K562 (cell line): ENCODE results near the gene NKAPL. TPM values are rescaled to one million over a fixed set of nuclear protein-coding genes. Genes with fewer than 3 reads are reported as not detected.

Experiments
- ARID2 ChIP-seq: fragments of 450-650 bp; IDR thresholded peaks from 2 replicates; pipeline ENCODE4 v1.6.1; 2017; ENCODE audit warnings: antibody characterized with exemption, mild to moderate bottlenecking
- BCOR ChIP-seq: fragments of 450-650 bp; IDR thresholded peaks from 2 replicates; pipeline ENCODE4 v1.6.1; 2016
- CGGBP1 ChIP-seq: fragments of 250-450 bp; sonication (Bioruptor Pico); IDR thresholded peaks from 2 replicates; pipeline ENCODE4 v1.9.0; 2021; ENCODE audit warnings: mild to moderate bottlenecking
- CREM ChIP-seq: IDR thresholded peaks from 2 replicates; pipeline ENCODE4 v1.6.1; 2014; ENCODE audit warnings: antibody characterized with exemption, low read depth
- DACH1 ChIP-seq: fragments of 450-650 bp; IDR thresholded peaks from 2 replicates; pipeline ENCODE4 v1.6.1; 2018; ENCODE audit not compliant: partially characterized antibody
- ETS2 ChIP-seq: IDR thresholded peaks from 2 replicates; pipeline ENCODE4 v1.6.1; 2016; ENCODE audit warnings: borderline replicate concordance, missing genetic modification characterization, mild to moderate bottlenecking, moderate library complexity, missing compliant biosample characterization; ENCODE audit not compliant: poor library complexity, severe bottlenecking
- HDGF ChIP-seq: fragments of 450-650 bp; IDR thresholded peaks from 2 replicates; pipeline ENCODE4 v1.6.1; 2016
- IRF1 ChIP-seq: sonication (generic); formaldehyde crosslinking; IDR thresholded peaks from 2 replicates; pipeline ENCODE4 v1.8.0; 2022; ENCODE audit warnings: missing genetic modification reagents, mild to moderate bottlenecking, borderline replicate concordance
- MLLT1 ChIP-seq, 2 experiments: fragments of 450-650 bp; IDR thresholded peaks; 2 replicates each; pipeline ENCODE4 v1.6.1; 2016
- NFIX ChIP-seq: fragments of 250-450 bp; sonication (Bioruptor Pico); IDR thresholded peaks from 2 replicates; pipeline ENCODE4 v1.4.0; 2020; ENCODE audit warnings: low read depth, mild to moderate bottlenecking, moderate library complexity
- PHB ChIP-seq: fragments of 250-450 bp; sonication (Bioruptor Pico); IDR thresholded peaks from 2 replicates; pipeline ENCODE4 v1.5.0; 2021
- RFX5 ChIP-seq: IDR thresholded peaks from 2 replicates; pipeline ENCODE4 v1.6.1; 2011; ENCODE audit warnings: low read depth, mild to moderate bottlenecking, improper control_type of control experiment, low read length
- ZBED1 ChIP-seq: IDR thresholded peaks from 2 replicates; pipeline ENCODE4 v1.6.1; 2014
- ZBTB17 ChIP-seq: fragments of 450-650 bp; formaldehyde crosslinking; IDR thresholded peaks from 2 replicates; pipeline ENCODE4 v1.4.0; 2020; ENCODE audit warnings: mild to moderate bottlenecking
- ZC3H8 ChIP-seq: fragments of 450-650 bp; IDR thresholded peaks from 2 replicates; pipeline ENCODE4 v1.6.1; 2017
- ZKSCAN3 ChIP-seq: fragments of 250-450 bp; sonication (Bioruptor Pico); IDR thresholded peaks from 2 replicates; pipeline ENCODE4 v1.4.0; 2020
- ZNF133 ChIP-seq: fragments of 250-450 bp; sonication (Bioruptor Pico); IDR thresholded peaks from 2 replicates; pipeline ENCODE4 v1.4.0; 2020; ENCODE audit warnings: mild to moderate bottlenecking
- ZNF586 ChIP-seq: fragments of 450-650 bp; formaldehyde crosslinking; conservative IDR thresholded peaks from 2 replicates; pipeline ENCODE4 v1.4.0; 2020; ENCODE audit warnings: mild to moderate bottlenecking, moderate library complexity
- polyA plus RNA-seq, 8 experiments: library from polyadenylated mRNA; depleted of rRNA in 4 of 8; stranded (reverse) in 5 of 8; unstranded in 3 of 8; fragments of >200 nt; fragmentation: Nextera tagmentation in 2 of 8; fragmentation: Illumina TruSeq in 1 of 8; extraction: Ambion mirVana in 2 of 8; extraction: Trizol in 1 of 8; gene quantifications; 2 replicates each; pipeline versions ENCODE4 v1.2.1 to v1.2.3, GENCODE V29; 2011 to 2014; ENCODE audit warnings: inconsistent platforms in 1 of 8, missing spikeins in 1 of 8
- total RNA-seq, 7 experiments: library from RNA; depleted of rRNA in 6 of 7; stranded (reverse); fragments of >200 nt in 6 of 7; fragmentation: Illumina TruSeq in 2 of 7; extraction: Trizol in 2 of 7; gene quantifications; 2 replicates each; pipeline versions ENCODE4 v1.2.1 to v1.2.3, GENCODE V29; 2011 to 2021; ENCODE audit warnings: low replicate concordance in 1 of 7
- TF ChIP-seq, protein P1 (sequence below): sonication (generic); formaldehyde crosslinking; IDR thresholded peaks from 2 replicates; pipeline ENCODE4 v1.8.0; 2023; ENCODE audit warnings: mild to moderate bottlenecking, missing genetic modification reagents
- TF ChIP-seq, protein P2 (sequence below), 2 experiments: fragments of 450-650 bp in 1 of 2; IDR thresholded peaks; 2 replicates each; pipeline ENCODE4 v1.6.1; 2011 to 2017; ENCODE audit warnings: low read depth in 2 of 2, antibody characterized with exemption in 1 of 2, borderline replicate concordance in 1 of 2, low read length in 1 of 2, mild to moderate bottlenecking in 1 of 2, mixed read lengths in 1 of 2; ENCODE audit not compliant: control insufficient read depth in 1 of 2
- TF ChIP-seq, protein P3 (sequence below): fragments of 450-650 bp; IDR thresholded peaks from 2 replicates; pipeline ENCODE4 v1.6.1; 2018; ENCODE audit warnings: mild to moderate bottlenecking, low read depth; ENCODE audit not compliant: partially characterized antibody

Gene NKAPL
- total and polyA plus RNA-seq, 9 of the 15 experiments (the other 6 are each of a cell fraction or from before 2014, with no cell fraction given), result not detected

DNA sequence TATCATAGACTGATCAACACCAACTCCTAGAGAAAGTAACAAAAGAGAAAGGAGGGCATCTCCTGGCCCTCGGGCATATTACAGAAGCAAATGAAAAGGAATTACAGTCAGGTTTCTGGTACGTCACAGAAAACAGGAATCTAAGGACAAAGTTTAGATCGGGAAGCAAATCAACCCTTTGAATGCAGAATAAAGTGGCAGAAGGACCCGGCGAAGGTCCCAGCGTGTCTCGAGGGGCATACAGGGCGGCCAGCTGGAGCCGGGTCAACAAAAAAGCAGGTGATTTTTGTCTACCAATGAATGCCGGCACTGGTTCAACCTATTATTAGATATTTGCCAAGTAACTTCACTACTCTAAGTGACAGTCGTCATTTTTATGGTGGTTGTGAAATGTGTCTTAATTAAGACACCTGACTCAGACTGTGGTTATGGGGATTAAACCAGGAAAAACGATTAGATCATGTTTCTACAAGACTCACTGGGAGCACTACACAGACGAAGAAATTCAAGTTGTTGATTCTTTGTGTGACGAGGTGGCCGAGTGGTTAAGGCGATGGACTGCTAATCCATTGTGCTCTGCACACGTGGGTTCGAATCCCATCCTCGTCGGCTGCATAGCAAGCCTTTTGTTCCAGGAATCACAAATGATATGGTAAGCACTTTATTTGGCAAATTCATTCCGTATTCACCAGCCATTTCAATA is 46.4 kb upstream of the NKAPL start (continued):
- no peak for TF ChIP-seq NFIX (CRISPR knock-in tag)
- TF ChIP-seq CGGBP1 (CRISPR knock-in tag), result 0 out of 2 replicates have a peak, but pooled peaks have one; percentile 31
- TF ChIP-seq ZBTB17 (CRISPR knock-in tag), result peak; percentile 93
- TF ChIP-seq ETS2 (tag), result no peak
- TF ChIP-seq PHB (CRISPR knock-in tag), result no peak
- TF ChIP-seq, protein P1, sequence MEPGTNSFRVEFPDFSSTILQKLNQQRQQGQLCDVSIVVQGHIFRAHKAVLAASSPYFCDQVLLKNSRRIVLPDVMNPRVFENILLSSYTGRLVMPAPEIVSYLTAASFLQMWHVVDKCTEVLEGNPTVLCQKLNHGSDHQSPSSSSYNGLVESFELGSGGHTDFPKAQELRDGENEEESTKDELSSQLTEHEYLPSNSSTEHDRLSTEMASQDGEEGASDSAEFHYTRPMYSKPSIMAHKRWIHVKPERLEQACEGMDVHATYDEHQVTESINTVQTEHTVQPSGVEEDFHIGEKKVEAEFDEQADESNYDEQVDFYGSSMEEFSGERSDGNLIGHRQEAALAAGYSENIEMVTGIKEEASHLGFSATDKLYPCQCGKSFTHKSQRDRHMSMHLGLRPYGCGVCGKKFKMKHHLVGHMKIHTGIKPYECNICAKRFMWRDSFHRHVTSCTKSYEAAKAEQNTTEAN (CRISPR knock-in tag), result no peak; the same call in 1 of the 2 replicates
- no peak for TF ChIP-seq ARID2
- no peak for TF ChIP-seq ZC3H8
- TF ChIP-seq IRF1 (CRISPR knock-in tag), result no peak; the same call in 1 of the 2 replicates
- TF ChIP-seq, protein P2, sequence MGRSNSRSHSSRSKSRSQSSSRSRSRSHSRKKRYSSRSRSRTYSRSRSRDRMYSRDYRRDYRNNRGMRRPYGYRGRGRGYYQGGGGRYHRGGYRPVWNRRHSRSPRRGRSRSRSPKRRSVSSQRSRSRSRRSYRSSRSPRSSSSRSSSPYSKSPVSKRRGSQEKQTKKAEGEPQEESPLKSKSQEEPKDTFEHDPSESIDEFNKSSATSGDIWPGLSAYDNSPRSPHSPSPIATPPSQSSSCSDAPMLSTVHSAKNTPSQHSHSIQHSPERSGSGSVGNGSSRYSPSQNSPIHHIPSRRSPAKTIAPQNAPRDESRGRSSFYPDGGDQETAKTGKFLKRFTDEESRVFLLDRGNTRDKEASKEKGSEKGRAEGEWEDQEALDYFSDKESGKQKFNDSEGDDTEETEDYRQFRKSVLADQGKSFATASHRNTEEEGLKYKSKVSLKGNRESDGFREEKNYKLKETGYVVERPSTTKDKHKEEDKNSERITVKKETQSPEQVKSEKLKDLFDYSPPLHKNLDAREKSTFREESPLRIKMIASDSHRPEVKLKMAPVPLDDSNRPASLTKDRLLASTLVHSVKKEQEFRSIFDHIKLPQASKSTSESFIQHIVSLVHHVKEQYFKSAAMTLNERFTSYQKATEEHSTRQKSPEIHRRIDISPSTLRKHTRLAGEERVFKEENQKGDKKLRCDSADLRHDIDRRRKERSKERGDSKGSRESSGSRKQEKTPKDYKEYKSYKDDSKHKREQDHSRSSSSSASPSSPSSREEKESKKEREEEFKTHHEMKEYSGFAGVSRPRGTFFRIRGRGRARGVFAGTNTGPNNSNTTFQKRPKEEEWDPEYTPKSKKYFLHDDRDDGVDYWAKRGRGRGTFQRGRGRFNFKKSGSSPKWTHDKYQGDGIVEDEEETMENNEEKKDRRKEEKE (IDR thresholded peaks at IDR 0.05; ENCODE audit: borderline replicate concordance in 1 of 2, control insufficient read depth in 1 of 2, low read depth in 2 of 2, low read length in 1 of 2), result peak in 1 of 2 experiments; percentile 63; a peak in 2 of 4 replicates
- peak; percentile 90; the same call in 1 of the 2 replicates for TF ChIP-seq HDGF
- no peak for TF ChIP-seq ZBED1
- no peak for TF ChIP-seq ZNF133 (CRISPR knock-in tag)
- TF ChIP-seq, protein P3, sequence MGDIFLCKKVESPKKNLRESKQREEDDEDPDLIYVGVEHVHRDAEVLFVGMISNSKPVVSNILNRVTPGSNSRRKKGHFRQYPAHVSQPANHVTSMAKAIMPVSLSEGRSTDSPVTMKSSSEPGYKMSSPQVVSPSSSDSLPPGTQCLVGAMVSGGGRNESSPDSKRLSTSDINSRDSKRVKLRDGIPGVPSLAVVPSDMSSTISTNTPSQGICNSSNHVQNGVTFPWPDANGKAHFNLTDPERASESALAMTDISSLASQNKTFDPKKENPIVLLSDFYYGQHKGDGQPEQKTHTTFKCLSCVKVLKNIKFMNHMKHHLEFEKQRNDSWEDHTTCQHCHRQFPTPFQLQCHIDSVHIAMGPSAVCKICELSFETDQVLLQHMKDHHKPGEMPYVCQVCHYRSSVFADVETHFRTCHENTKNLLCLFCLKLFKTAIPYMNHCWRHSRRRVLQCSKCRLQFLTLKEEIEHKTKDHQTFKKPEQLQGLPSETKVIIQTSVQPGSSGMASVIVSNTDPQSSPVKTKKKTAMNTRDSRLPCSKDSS, result no peak
- TF ChIP-seq ZKSCAN3 (CRISPR knock-in tag), result no peak
- peak; percentile 73; the same call in 1 of the 2 replicates for TF ChIP-seq RFX5
- TF ChIP-seq MLLT1 (IDR thresholded peaks at IDR 0.05), result peak; percentile 53 to 96; a peak in 3 of 4 replicates
- no peak for TF ChIP-seq ZNF586
- peak; percentile 94 for TF ChIP-seq CREM
- TF ChIP-seq DACH1, result peak; percentile 62
- peak; percentile 68 for TF ChIP-seq BCOR
